Measurements from ENCODE around the gene SPTSSA.
"Not testable (repeated sequence)": the region's sequence is repeated elsewhere in the genome, so short reads cannot be mapped to it uniquely, and the experiment has no call there.

Gene SPTSSA

DNA sequence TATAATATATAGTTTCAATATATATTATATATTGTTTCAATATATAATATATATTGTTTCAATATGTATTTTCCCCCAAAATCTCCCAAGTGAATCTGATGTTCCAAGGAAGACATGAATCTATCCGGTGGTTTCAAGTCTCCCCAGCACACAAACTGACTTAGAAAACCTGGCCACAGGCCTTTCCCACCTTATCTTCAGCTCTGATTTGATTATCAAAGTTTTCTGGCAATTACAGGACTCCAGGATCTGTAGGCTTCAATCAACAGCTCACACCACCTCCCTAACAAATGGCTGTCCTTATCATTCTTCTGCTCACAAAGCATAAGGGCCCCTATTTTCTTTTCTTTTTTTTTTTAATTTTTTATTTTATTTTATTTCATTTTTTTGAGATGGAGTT is 22.7 kb upstream of the SPTSSA start:
- in situ Hi-C loops (cut with HindIII; ENCODE audit: low sequenced_read_pairs): no loop called here
- no peak for DNase-seq (ENCODE audit: low read depth)
- TF ChIP-seq, protein P1, sequence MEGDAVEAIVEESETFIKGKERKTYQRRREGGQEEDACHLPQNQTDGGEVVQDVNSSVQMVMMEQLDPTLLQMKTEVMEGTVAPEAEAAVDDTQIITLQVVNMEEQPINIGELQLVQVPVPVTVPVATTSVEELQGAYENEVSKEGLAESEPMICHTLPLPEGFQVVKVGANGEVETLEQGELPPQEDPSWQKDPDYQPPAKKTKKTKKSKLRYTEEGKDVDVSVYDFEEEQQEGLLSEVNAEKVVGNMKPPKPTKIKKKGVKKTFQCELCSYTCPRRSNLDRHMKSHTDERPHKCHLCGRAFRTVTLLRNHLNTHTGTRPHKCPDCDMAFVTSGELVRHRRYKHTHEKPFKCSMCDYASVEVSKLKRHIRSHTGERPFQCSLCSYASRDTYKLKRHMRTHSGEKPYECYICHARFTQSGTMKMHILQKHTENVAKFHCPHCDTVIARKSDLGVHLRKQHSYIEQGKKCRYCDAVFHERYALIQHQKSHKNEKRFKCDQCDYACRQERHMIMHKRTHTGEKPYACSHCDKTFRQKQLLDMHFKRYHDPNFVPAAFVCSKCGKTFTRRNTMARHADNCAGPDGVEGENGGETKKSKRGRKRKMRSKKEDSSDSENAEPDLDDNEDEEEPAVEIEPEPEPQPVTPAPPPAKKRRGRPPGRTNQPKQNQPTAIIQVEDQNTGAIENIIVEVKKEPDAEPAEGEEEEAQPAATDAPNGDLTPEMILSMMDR (IDR thresholded peaks at IDR 0.05; ENCODE audit: low read depth, low read length, missing control alignments): no peak
- H3K4me3 ChIP-seq (ENCODE audit: low read depth, low read length): no peak overlapping the region

DNA sequence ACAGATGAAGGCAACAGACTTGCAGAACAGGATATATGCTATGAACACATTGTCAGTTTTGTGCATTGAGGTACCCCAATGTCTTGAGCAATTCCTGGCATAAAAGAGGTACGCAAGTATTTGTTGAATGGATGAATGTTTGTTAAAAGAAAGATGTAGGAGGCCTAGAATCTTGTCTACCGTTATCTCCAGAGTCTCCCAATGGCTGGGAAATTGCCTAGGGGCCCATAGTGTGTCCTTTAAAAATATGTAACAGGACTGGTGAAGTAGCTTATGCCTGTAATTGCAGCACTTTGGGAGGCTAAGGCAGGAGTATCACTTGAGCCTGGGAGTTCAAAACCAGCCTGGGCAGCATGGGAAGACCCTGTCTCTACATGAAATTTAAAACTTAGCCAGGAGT is 20.4 kb upstream of the SPTSSA start:
- in situ Hi-C loops (cut with HindIII; ENCODE audit: low sequenced_read_pairs): no loop called here
- DNase-seq (ENCODE audit: low read depth): no peak
- TF ChIP-seq, protein P1 (IDR thresholded peaks at IDR 0.05; ENCODE audit: low read depth, low read length, missing control alignments): no peak

GRCh38 chr14:34479694-34480093 is 17.7 kb upstream of the SPTSSA start:
- TF ChIP-seq, protein P1 (IDR thresholded peaks at IDR 0.05; ENCODE audit: low read depth, low read length, missing control alignments): no peak
- no peak overlapping the region for H3K4me3 ChIP-seq (ENCODE audit: low read depth, low read length)
- in situ Hi-C loops (cut with HindIII; ENCODE audit: low sequenced_read_pairs): no loop called here
- DNase-seq (ENCODE audit: low read depth): no peak

More for the DNA sequence above, 20.4 kb upstream of the SPTSSA start:
- no peak overlapping the region for H3K4me3 ChIP-seq (ENCODE audit: low read depth, low read length)

DNA sequence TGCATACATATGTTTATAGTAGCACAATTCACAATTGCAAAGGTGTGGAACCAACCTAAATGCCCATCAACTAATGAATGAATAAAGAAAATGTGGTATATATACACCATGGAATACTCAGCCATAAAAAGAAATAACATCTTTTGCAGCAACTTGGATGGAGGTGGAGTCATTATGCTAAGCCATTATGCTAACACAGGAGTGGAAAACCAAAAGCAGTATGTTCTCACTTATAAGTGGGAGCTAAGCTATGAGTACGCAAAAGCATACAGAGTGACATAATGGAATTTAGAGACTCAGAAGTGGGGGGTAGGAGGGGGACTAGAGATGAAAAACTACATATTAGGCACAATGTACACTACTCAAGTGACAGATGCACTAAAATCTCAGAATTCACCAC is 16.2 kb upstream of the SPTSSA start:
- TF ChIP-seq, protein P1 (IDR thresholded peaks at IDR 0.05; ENCODE audit: low read depth, low read length, missing control alignments): no peak

DNA sequence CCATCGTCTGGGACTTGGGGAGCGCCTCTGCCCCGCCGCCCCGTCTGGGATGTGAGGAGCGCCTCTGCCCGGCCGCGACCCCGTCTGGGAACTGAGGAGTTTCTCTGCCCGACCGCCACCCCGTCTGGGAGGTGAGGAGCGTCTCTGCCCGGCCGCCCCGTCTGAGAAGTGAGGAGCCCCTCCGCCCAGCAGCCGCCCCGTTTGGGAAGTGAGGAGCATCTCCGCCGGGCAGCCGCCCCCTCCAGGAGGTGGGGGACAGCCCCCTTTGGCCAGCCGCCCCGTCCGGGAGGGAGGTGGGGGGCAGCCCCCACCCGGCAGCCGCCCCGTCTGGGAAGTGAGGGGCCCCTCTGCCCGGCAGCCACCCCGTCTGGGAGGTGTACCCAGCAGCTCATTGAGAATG is 14.0 kb upstream of the SPTSSA start:
- H3K4me3 ChIP-seq (ENCODE audit: low read depth, low read length); DNase-seq (ENCODE audit: low read depth); in situ Hi-C loops (cut with HindIII; ENCODE audit: low sequenced_read_pairs): not testable (repeated sequence)

More for the DNA sequence above, 16.2 kb upstream of the SPTSSA start:
- H3K4me3 ChIP-seq (ENCODE audit: low read depth, low read length): no peak overlapping the region
- no peak for DNase-seq (ENCODE audit: low read depth)
- in situ Hi-C loops (cut with HindIII; ENCODE audit: low sequenced_read_pairs): no loop called here

- in situ Hi-C loops (cut with HindIII; ENCODE audit: low sequenced_read_pairs): no loop called here
- TF ChIP-seq, protein P1 (IDR thresholded peaks at IDR 0.05; ENCODE audit: low read depth, low read length, missing control alignments): no peak
- no peak overlapping the region for H3K4me3 ChIP-seq (ENCODE audit: low read depth, low read length)
- DNase-seq (ENCODE audit: low read depth): no peak
These were observed 13.1 kb upstream of the SPTSSA start for GRCh38 chr14:34475163-34475562.

GRCh38 chr14:34474187-34474679 is 12.2 kb upstream of the SPTSSA start:
- TF ChIP-seq, protein P1 (IDR thresholded peaks at IDR 0.05; ENCODE audit: low read depth, low read length, missing control alignments): no peak
- DNase-seq (ENCODE audit: low read depth): no peak
- H3K4me3 ChIP-seq (ENCODE audit: low read depth, low read length): no peak overlapping the region
- in situ Hi-C loops (cut with HindIII; ENCODE audit: low sequenced_read_pairs): no loop called here

All from astrocyte of the cerebellum (primary cell).